Right atrium auricular region (tissue), 2 donors: ENCODE measurements around the gene F13A1. TPM values are rescaled to one million over a fixed set of nuclear protein-coding genes. Genes with fewer than 3 reads are reported as not detected.

Source experiments
- DNase-seq: peaks from one replicate; pipeline ENCODE4 v3.0.0-alpha.2; 2019; ENCODE audit warnings: low spot score
- H3K27ac ChIP-seq, 2 donors: fragments of 200-600 bp; sonication (generic); 1 replicate in 1 of 2; 2 replicates in 1 of 2; pipeline ENCODE4 v1.5.1; 2016 to 2019
- H3K27me3 ChIP-seq, 2 donors: fragments of 200-600 bp; sonication (generic); one replicate each; pipeline versions ENCODE4 v1.5.1 to v1.6.0; 2017 to 2019
- H3K36me3 ChIP-seq: fragments of 200-600 bp; sonication (generic); one replicate; pipeline ENCODE4 v1.5.1; 2016
- H3K4me1 ChIP-seq, 2 donors: fragments of 200-600 bp; sonication (generic); one replicate each; pipeline versions ENCODE4 v1.5.1 to v1.6.0; 2017 to 2019
- H3K4me3 ChIP-seq, 2 donors: fragments of 200-600 bp; sonication (generic); 1 replicate in 1 of 2; 2 replicates in 1 of 2; pipeline ENCODE4 v1.5.1; 2017 to 2019; ENCODE audit warnings: mild to moderate bottlenecking in 1 of 2, moderate library complexity in 1 of 2
- H3K9me3 ChIP-seq, 2 donors: fragments of 200-600 bp; sonication (generic); one replicate each; pipeline ENCODE4 v1.5.1; 2019
- total RNA-seq, 2 donors: library from RNA; depleted of rRNA; stranded (reverse); fragments of >200 nt; gene quantifications; one replicate each; pipeline ENCODE4 v1.1.0, GENCODE V29; 2016
- TF ChIP-seq, protein P1 (sequence below), 2 donors: fragments of 200-600 bp; sonication (generic); IDR thresholded peaks; one replicate each; pipeline ENCODE4 v1.5.1; 2019; ENCODE audit warnings: antibody characterized with exemption in 2 of 2

F13A1 gene
- total RNA-seq, 2 donors from 2014 or later = 30.4 to 33.2 TPM

GRCh38 chr6:6362056-6362840, 41.8 kb upstream of the F13A1 start:
- no peak for DNase-seq
- Histone ChIP-seq H3K9me3 (no peaks in the 10 kb centered on the region), H3K27ac (no peak overlapping the region), H3K4me3 (no peak overlapping the region), H3K4me1 (no peaks in the 10 kb centered on the region), H3K27me3 (no peaks in the 10 kb centered on the region), H3K36me3 (no peaks in the 10 kb centered on the region)
- TF ChIP-seq, protein P1, sequence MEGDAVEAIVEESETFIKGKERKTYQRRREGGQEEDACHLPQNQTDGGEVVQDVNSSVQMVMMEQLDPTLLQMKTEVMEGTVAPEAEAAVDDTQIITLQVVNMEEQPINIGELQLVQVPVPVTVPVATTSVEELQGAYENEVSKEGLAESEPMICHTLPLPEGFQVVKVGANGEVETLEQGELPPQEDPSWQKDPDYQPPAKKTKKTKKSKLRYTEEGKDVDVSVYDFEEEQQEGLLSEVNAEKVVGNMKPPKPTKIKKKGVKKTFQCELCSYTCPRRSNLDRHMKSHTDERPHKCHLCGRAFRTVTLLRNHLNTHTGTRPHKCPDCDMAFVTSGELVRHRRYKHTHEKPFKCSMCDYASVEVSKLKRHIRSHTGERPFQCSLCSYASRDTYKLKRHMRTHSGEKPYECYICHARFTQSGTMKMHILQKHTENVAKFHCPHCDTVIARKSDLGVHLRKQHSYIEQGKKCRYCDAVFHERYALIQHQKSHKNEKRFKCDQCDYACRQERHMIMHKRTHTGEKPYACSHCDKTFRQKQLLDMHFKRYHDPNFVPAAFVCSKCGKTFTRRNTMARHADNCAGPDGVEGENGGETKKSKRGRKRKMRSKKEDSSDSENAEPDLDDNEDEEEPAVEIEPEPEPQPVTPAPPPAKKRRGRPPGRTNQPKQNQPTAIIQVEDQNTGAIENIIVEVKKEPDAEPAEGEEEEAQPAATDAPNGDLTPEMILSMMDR (IDR thresholded peaks at IDR 0.05) = no peak

GRCh38 chr6:6357530-6357929, 37.1 kb upstream of the F13A1 start:
- Histone ChIP-seq H3K36me3 (no peaks in the 10 kb centered on the region), H3K27me3 (no peaks in the 10 kb centered on the region)
- TF ChIP-seq, protein P1 (IDR thresholded peaks at IDR 0.05) = no peak

GRCh38 chr6:6357032-6357431, 36.6 kb upstream of the F13A1 start:
- Histone ChIP-seq H3K27ac (no peak overlapping the region), H3K4me1 (no peaks in the 10 kb centered on the region), H3K4me3 (no peak overlapping the region), H3K27me3 (no peaks in the 10 kb centered on the region), H3K9me3 (no peaks in the 10 kb centered on the region), H3K36me3 (no peaks in the 10 kb centered on the region)
- DNase-seq = no peak
- TF ChIP-seq, protein P1 (IDR thresholded peaks at IDR 0.05) = no peak

More at GRCh38 chr6:6357530-6357929, 37.1 kb upstream of the F13A1 start:
- H3K4me3 ChIP-seq = no peak overlapping the region
- no peaks in the 10 kb centered on the region for H3K9me3 ChIP-seq
- no peak for DNase-seq
- no peaks in the 10 kb centered on the region for H3K4me1 ChIP-seq
- no peak overlapping the region for H3K27ac ChIP-seq

DNA sequence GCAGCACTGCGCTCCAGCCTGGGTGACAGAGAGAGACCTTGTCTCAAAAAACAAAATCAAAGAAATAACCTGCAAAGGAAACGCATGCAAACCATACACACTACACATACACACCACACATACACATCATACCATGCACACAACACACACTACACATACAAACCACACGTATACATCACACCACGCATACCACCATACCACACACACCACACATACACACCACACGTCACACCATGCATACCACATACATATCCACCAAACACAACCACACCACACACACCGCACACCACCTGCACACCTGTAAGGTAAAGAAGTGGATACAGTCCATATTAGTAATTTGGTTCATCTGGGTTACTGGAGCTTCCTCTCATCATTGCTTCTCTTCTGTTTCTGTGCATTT, 32.3 kb upstream of the F13A1 start:
- no peaks in the 10 kb centered on the region for H3K4me1 ChIP-seq
- H3K27ac ChIP-seq = no peak overlapping the region
- H3K36me3 ChIP-seq = no peaks in the 10 kb centered on the region
- no peak for DNase-seq
- TF ChIP-seq, protein P1 (IDR thresholded peaks at IDR 0.05) = no peak
- H3K9me3 ChIP-seq = no peaks in the 10 kb centered on the region
- no peak overlapping the region for H3K4me3 ChIP-seq
- H3K27me3 ChIP-seq = no peaks in the 10 kb centered on the region

GRCh38 chr6:6351511-6352025, 31.1 kb upstream of the F13A1 start:
- DNase-seq = no peak
- Histone ChIP-seq H3K27me3 (no peaks in the 10 kb centered on the region), H3K9me3 (no peaks in the 10 kb centered on the region), H3K36me3 (no peaks in the 10 kb centered on the region), H3K4me1 (no peaks in the 10 kb centered on the region), H3K27ac (no peak overlapping the region), H3K4me3 (no peak overlapping the region)
- TF ChIP-seq, protein P1 (IDR thresholded peaks at IDR 0.05) = no peak
